GM18870 (cell line): ENCODE results near the gene TTC9.

Experiments
- ATAC-seq: cut with Tn5 transposase; IDR thresholded peaks from one replicate; pipeline ENCODE4 v1.9.1; 2021; ENCODE audit warnings: moderate library complexity; ENCODE audit not compliant: unreplicated experiment

Gene TTC9

GRCh38 chr14:70711451-70711850 is 69.7 kb downstream of the TTC9 start:
- no peak for ATAC-seq

- no peak for ATAC-seq
These were observed 71.4 kb downstream of the TTC9 start for GRCh38 chr14:70713096-70713495.

- ATAC-seq: no peak
These were observed 71.8 kb downstream of the TTC9 start for GRCh38 chr14:70713511-70713916.

- no peak for ATAC-seq
These were observed 72.4 kb downstream of the TTC9 start for GRCh38 chr14:70714055-70714550.

GRCh38 chr14:70716483-70716882 is 74.8 kb downstream of the TTC9 start:
- no peak for ATAC-seq

- no peak for ATAC-seq
These were observed 75.2 kb downstream of the TTC9 start for GRCh38 chr14:70716958-70717357.

GRCh38 chr14:70718383-70719118 is 76.8 kb downstream of the TTC9 start:
- ATAC-seq: no peak

GRCh38 chr14:70721542-70721941 is 79.8 kb downstream of the TTC9 start:
- no peak for ATAC-seq

GRCh38 chr14:70722418-70722817 is 80.7 kb downstream of the TTC9 start:
- no peak for ATAC-seq

GRCh38 chr14:70723276-70723675 is 81.6 kb downstream of the TTC9 start:
- no peak for ATAC-seq

- no peak for ATAC-seq
These were observed 82.4 kb downstream of the TTC9 start for GRCh38 chr14:70724110-70724509.

GRCh38 chr14:70724944-70725343 is 83.2 kb downstream of the TTC9 start:
- no peak for ATAC-seq
